GM12801 (cell line): Measurements from ENCODE around the gene MOSPD3.

Experiments used
- TF ChIP-seq, protein P1 (sequence below): IDR thresholded peaks from one replicate; pipeline ENCODE4 v1.5.1; 2011; ENCODE audit warnings: control low read depth; ENCODE audit not compliant: insufficient read length; ENCODE audit errors: extremely low read depth

Gene MOSPD3

DNA sequence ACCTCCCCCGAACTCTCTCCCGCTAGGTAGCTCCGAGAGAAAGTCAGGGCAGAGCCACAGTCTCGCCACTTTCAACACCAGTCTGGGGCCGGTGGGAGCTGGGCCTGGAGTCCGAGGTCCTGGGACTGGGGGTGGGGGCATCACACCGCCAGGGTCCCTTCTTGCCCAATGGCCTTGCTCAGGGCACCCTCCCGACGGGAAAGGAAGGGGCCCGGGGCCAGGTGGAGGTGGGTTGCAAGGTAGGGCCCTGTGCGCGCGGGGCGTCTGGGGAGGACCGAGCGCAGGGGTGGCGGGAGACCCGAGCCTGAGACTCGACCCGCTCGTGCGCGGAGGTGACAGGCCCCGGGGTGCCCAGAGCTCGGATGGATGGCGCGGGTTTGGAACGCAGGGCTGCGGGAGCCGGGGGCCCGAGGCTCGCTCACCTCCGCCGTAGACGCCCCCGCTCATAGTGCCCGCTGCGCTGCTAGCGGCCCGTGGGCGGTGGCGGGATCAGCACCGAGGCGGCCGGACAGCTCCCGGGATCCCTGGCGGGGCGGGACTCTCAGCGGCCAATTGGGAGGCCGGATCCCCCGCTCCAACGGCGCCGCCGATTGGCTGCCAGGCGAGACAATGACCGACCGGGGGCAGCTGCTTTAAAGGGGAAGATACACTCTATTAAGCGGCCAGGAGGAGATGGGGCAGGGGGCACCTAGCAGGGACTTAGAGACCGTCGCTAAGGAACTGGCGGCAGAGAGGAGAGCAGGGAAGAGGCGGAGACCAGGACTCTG lies 43.8 kb downstream of the MOSPD3 start, which contains the start of gene ACTL6B:
ACTL6B (minus strand) TSS at position 541 of the 767 bp plus-strand sequence; CDS start at position 447, 94 bp downstream.
- TF ChIP-seq, protein P1, sequence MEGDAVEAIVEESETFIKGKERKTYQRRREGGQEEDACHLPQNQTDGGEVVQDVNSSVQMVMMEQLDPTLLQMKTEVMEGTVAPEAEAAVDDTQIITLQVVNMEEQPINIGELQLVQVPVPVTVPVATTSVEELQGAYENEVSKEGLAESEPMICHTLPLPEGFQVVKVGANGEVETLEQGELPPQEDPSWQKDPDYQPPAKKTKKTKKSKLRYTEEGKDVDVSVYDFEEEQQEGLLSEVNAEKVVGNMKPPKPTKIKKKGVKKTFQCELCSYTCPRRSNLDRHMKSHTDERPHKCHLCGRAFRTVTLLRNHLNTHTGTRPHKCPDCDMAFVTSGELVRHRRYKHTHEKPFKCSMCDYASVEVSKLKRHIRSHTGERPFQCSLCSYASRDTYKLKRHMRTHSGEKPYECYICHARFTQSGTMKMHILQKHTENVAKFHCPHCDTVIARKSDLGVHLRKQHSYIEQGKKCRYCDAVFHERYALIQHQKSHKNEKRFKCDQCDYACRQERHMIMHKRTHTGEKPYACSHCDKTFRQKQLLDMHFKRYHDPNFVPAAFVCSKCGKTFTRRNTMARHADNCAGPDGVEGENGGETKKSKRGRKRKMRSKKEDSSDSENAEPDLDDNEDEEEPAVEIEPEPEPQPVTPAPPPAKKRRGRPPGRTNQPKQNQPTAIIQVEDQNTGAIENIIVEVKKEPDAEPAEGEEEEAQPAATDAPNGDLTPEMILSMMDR = no peak
